ENCODE measurements around the gene ACOXL. TPM values are rescaled to one million over a fixed set of nuclear protein-coding genes. Genes with fewer than 3 reads are reported as not detected.

ACOXL gene
- total RNA-seq, 1 donor from 2014 or later: not detected

DNA sequence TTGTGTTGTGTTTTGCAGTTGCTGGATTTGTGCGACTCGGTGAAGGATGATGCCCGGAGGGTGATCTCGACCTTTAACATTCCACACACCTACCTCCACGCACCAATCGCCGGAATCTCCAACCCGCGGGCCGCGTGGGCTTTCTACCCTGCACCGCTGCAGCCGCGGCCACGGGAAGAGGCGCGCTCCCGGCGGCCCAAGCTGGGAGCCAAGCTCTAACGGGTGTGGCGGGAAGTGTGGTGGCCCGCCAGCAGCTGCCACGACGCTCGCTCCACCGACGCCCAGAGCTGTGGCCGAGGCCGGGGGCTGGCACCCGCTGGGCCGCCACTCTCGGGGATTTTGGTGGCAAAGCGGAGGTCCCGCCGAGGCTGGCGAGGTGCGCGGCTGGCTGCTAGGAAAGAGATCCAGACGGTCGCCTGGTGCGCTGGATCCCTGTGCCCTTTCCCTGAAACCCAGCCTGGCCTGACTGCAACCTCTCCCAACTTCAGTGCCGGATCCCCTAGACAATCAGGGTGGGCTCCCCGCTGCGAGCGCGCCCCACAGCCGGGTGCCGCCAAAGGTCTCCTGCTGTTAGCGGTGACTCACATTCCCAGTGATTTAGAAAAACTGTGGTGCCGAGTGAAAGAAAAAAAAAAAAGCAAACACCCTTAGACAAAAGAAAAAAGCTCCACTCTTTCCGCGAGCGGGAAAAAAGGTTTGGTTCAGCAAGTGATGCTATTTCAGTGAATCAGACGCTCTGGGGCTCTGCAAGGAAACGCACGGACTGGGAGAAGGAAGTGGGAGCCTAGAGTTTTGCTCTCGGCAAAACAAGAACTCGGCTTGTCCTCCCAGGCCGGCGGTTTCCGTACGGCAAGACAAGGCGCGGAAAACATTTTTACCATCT, 385.5 kb downstream of the ACOXL start:
- DNase-seq (peak; percentile 63), ATAC-seq (ENCODE audit: poor library complexity) (peak; percentile 20)
- intact Hi-C loops (cut with DNase I): loop anchor here (5.0 to 10.0 kb wide), 2 partner anchors 306 to 547 kb away; no protein-coding TSS in a partner anchor

DNA sequence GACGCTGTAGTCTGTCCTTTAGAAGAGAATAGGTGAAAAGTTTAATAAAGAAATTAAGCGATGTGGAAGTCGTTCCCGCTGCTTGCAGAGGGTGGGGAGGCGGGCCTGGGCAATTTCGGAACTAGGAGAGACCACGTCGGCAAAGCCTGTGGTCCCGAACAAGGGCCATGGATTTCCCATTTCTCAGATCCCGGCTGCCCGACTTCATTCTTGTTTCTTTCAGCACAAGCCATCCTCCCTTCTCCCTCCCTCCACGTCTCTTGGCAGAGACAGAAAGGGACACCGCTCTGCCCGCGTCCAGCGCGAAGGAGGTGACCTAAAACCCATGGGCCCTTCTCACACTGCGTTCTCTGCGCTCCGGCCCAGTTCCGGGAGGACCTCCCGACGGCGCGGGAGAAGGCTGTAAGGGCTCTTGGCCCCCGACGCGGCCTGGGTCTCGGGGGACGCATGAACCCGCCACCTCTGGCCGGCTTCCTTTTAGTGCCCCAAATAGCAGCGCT, 386.2 kb downstream of the ACOXL start:
- DNase-seq: peak; percentile 41
- ATAC-seq (ENCODE audit: poor library complexity): no peak

DNA sequence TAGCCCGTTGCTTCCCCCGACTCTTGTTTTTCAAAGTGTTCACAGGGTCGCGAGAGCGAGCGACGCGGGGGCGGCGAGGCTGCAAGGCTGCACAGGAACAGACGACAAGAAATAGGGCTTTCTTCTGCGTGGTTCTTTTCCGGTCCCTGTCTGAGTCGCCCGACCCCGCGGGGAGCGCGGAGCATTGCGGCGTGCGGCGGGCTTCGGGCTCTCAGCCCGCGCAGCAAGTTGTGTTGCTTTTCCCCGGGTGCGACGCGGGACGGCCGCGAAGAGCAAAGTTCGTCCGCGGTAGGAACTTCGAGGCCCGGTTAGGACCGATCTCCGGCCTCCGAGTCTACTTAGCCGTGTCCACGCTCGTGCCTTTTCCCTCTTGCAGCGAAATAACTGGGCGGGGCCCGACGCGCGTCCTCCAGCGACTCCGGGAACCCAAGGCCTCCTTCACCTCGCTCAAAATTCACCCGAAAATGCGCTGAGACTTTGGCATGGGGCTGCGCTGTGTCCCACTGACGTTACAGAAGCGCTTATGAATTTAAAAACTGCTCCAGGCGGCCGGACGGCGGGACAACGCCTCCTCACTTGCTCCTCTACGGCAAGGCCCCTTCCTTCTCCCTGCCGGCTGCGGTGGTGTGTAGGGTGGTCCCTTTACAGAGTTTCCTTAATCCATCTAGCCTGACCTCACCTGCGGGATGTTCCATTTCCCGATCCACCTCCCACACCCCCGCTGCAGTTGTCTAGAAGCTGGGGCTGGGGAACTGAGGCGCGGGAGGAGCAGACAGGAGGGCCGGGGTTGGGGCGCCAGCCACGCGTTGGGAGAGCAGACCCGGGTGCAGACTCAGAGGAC, 386.8 kb downstream of the ACOXL start:
- ATAC-seq (ENCODE audit: poor library complexity) (no peak), DNase-seq (peak; percentile 49)
- intact Hi-C loops (cut with DNase I): loop anchor here (5.0 to 10.0 kb wide), 2 partner anchors 307 to 546 kb away; no protein-coding TSS in a partner anchor

More for the DNA sequence above, 386.2 kb downstream of the ACOXL start:
- intact Hi-C loops (cut with DNase I): loop anchor here (5.0 to 10.0 kb wide), 2 partner anchors 306 to 546 kb away; no protein-coding TSS in a partner anchor

- ATAC-seq (ENCODE audit: poor library complexity): no peak
- no peak for DNase-seq
- intact Hi-C loops (cut with DNase I): loop anchor here (5.0 to 10.0 kb wide), 2 partner anchors 308 to 545 kb away; no protein-coding TSS in a partner anchor
These were observed 387.5 kb downstream of the ACOXL start for GRCh38 chr2:111119822-111120252.

- DNase-seq (peak; percentile 95), ATAC-seq (ENCODE audit: poor library complexity) (peak; percentile 81)
- intact Hi-C loops (cut with DNase I): no loop called here
These were observed 388.1 kb downstream of the ACOXL start, which contains the start of gene BCL2L11 for GRCh38 chr2:111120253-111121027. Gene BCL2L11, plus strand, starts transcription at chr2:111120914. Its CDS starts 2,832 bp downstream, at chr2:111123746.

DNA sequence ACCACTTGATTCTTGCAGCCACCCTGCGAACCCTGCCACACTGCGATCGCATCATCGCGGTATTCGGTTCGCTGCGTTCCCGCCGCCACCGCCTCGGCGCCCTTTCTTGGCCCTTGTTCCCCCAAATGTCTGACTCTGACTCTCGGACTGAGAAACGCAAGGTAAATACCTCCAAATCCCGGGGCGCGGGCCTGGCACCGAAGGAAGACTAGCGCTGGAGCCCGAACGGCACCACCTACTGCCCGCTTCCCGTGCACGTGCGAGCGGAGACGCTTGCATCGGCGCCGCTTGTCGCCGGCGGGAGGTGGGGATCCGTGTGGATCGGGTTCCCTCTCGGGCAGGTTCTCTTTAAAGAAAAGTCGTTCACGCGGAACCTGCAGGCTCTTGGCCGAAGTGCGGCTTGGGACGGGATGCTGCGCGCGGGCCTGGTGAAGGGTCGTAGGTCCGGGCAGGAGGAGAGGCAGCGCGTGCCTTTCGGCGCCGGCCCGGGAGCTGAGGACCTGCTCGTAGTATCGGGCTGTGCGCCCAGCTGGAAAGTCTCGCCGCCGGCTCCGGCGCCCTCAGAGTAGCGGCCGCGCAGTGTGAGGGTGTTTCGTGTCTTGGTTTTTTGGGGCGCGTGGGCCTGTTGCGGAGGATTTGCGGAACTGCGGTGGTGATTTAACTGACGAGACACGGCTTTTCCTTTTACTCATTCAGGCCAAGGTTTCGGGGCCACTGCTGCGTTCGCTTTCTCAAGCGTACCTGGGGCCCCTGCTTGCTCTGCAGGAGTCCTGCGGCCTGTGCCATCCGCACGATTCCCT, 388.9 kb downstream of the ACOXL start:
- DNase-seq (peak; percentile 72), ATAC-seq (ENCODE audit: poor library complexity) (peak; percentile 28)
- intact Hi-C loops (cut with DNase I): no loop called here

GRCh38 chr2:111121828-111122630, 389.7 kb downstream of the ACOXL start:
- ATAC-seq (ENCODE audit: poor library complexity) (peak; percentile 81), DNase-seq (peak; percentile 94)
- intact Hi-C loops (cut with DNase I): no loop called here

DNA sequence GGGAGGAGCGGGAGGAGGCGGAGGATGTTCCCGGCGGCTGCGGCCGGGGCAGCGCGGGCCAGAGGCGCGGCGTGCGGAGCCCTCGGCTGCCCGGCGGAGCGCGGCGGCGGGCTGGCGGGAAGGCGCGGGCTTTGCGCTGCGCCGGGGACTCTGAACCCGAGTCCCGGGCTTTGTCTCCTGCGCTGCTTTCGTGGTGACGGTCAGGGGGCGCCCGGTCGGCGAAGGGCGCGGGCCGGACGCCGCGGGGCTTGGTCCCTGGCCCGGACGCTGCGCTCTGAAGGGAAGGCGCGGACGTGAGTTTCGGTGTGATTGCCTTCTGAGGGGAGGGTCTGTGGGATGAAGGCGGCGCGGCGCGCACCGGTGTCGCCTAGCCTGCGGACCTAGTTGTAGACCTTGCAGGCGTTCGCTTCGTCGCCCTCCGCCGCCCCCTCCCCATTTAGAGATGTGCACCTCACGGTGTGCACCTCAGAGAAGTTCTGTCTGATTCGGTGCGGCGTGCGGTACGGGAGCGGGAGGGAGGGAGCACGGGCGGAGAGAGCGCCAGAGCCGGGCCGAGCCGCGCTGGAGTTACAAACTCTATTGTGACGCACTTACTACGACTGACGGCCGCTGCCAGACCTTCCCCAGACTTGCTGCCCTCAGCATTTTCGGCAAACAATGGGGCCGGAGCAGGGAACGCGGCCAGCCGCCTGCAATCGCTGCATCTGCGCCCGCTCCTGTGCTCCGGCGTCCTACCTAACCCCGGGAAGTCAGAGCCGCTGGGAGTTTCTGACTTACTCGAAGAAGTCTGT, 390.5 kb downstream of the ACOXL start:
- intact Hi-C loops (cut with DNase I): no loop called here
- ATAC-seq (ENCODE audit: poor library complexity) (peak; percentile 54), DNase-seq (peak; percentile 93)

DNA sequence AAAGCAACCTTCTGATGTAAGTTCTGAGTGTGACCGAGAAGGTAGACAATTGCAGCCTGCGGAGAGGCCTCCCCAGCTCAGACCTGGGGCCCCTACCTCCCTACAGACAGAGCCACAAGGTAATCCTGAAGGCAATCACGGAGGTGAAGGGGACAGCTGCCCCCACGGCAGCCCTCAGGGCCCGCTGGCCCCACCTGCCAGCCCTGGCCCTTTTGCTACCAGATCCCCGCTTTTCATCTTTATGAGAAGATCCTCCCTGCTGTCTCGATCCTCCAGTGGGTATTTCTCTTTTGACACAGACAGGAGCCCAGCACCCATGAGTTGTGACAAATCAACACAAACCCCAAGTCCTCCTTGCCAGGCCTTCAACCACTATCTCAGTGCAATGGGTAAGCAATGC, 391.4 kb downstream of the ACOXL start:
- intact Hi-C loops (cut with DNase I): no loop called here

DNA sequence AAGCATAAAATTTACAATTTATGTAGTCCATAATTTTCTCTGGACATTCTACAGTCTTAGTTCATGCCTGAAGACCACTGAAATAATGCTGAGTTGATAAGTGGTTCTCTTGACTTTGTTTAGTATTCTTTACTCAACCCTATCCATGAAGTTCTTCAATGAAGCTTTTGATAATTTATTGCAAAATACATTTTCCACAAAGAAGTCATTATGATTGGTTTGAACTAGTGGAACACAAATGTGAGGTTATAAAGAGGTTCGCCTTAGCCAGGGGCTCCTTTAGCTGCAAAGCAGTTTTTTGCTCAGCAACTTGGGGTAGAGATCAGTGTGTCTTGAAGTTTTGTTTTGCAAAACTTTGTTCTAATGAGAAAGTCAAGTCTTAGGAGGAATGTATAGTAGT, 394.2 kb downstream of the ACOXL start:
- DNase-seq (no peak), ATAC-seq (ENCODE audit: poor library complexity) (no peak)
- intact Hi-C loops (cut with DNase I): no loop called here

More for the DNA sequence above, 391.4 kb downstream of the ACOXL start:
- ATAC-seq (ENCODE audit: poor library complexity) (no peak), DNase-seq (no peak)

DNA sequence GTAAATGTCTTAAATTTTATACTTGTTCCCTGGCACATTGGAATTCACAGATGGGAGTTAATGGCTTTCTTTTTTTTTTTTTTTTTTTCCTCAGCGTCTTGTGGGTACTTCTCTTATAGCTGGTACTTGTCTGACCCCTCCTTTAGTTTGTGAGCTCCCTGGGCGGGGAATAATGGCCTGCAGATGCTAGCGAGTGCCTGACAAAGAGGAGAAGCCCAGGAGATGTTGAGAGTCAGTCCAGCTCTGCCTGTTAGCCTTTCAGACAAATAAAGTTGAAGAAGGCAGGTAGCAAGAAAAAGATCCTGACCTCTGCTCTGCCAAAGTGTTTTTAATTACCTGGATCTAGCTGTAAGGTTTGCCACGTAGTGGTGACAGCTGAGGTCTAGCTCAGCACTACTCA, 395.0 kb downstream of the ACOXL start:
- ATAC-seq (ENCODE audit: poor library complexity): no peak
- DNase-seq: no peak
- intact Hi-C loops (cut with DNase I): no loop called here

- ATAC-seq (ENCODE audit: poor library complexity): no peak
- intact Hi-C loops (cut with DNase I): no loop called here
- no peak for DNase-seq
These were observed 395.7 kb downstream of the ACOXL start for GRCh38 chr2:111128096-111128495.

DNA sequence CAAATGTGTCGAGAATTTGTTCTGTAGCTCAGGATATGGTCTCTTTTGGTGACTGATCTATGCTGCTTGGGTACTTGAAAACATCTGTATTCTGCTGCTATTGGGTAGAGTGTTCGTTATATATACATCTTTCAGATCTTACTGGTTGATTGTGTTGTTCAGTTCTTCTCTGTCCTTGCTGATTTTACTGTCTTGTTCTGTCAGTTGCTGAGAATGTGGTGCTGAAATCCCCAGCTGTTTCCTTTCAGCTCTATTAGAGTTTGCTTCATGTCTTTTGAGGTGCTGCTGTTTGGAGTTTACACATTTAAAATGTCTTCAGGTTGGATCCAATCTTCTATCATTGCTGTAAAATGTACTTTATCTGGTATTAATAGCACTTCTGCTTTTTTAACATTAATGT, 401.2 kb downstream of the ACOXL start:
- intact Hi-C loops (cut with DNase I): no loop called here
- ATAC-seq (ENCODE audit: poor library complexity) (no peak), DNase-seq (no peak)

DNA sequence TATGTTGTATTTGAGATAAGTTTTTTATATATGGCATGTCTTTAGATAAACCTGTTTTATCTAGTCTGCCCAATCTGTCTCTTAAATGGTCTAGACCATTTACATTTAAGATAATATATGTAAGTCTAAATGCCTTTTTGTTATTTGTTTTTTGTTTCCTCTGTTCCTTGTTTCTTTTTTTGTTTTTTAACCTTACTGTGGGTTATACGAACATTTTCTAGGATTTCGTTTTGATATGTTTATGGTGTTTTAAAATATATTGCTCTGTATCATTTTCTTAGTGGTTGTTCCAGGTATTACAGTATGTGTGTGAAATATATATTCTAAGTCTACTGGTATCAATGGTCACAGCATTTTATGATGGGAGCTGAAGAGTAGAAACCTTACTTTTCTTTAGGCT, 401.7 kb downstream of the ACOXL start:
- ATAC-seq (ENCODE audit: poor library complexity) (no peak), DNase-seq (no peak)
- intact Hi-C loops (cut with DNase I): no loop called here

DNA sequence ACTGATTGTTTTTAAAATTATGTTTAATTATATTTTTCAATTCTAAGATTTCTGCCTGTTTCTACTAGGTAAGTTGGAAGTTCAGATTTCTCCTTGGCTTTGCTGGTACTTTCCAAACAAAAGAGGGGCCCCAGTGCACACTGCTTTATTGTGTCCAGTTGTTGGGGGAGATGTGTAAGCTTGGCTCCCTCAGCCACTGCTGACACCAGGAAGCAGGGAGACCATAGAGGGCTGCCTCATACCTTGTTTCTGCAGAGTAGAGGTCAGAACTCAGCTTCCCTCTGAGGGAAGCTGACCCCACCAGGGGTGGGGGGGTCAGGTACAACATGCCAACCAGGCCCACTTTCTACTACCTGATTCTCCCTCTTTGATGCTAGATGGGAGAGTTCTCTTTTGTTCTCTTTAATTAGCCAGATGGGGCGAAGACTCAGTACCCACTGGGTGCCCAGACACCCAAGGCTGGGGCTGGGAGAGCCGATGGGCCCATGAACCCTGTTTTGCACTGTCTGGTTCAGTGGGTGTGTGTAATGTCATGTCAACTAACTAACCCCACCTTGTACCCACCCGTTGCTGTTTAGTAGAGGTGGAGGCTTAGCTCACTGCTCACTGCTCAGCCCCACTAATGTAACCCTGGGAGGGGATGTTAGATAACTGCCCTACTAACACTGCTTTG, 403.0 kb downstream of the ACOXL start:
- ATAC-seq (ENCODE audit: poor library complexity) (no peak), DNase-seq (no peak)
- intact Hi-C loops (cut with DNase I): no loop called here

Data from Right ventricle myocardium superior (tissue), 1 donor.